GM12892 (cell line): Measurements from ENCODE around the gene PHF19.
A peak's percentile ranks its signal among the peaks of the same experiment; 100 is the strongest.

Source experiments
- DNase-seq: peaks from one replicate; pipeline ENCODE4 v3.0.0; 2011; ENCODE audit not compliant: insufficient read length
- FAIRE-seq: peaks from 2 replicates; lab custom pipeline; 2011; peaks lifted over from hg19 to GRCh38; lab: Jason Lieb, UNC
- POLR2A ChIP-seq: IDR thresholded peaks from 2 replicates; pipeline ENCODE4 v1.6.1; 2011; ENCODE audit warnings: low read depth, low read length, control low read depth
- POLR2AphosphoS5 ChIP-seq: IDR thresholded peaks from 2 replicates; pipeline ENCODE4 v1.6.1; 2011; ENCODE audit warnings: low read depth, low read length, control low read depth
- TAF1 ChIP-seq: IDR thresholded peaks from 2 replicates; pipeline ENCODE4 v1.6.1; 2011; ENCODE audit warnings: low read depth, mild to moderate bottlenecking, control low read depth, low read length, borderline replicate concordance

PHF19 gene

DNA sequence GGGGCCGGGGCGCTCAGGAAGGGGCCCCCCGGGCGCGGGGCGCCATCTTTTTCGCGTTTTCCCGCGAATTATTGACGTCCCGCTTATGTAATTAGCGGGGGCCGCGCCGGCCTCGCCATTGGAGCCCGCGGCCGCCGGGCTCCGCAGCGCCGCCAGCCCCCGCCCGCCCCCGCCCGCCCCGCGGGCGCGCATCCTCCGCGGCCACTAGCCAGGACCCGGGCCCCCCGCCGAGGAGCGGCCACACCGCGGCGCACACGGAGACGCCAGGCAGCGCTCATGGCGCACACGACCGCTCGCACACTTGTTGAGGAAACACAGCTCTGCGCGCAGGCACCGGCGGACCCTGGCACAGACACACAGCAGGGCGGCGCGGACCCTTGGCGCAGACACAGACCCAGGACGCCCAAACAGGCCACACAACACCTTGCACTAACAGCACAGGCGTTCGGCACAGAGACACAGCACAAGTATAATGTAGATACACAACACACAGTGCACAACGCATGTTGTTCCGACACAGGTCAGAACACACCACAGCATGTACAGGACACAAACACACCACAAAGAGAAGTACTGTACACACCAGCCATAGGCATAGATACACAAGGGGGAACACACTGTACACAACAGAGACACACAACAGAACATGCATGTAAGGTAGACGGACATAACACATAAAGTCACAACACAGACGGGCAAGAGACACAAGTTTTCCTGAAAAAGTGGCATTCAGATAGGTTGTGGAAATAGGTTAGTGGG lies 467 bp upstream of the PHF19 start:
- peak; percentile 60 for FAIRE-seq
- TF ChIP-seq POLR2AphosphoS5 (peak; percentile 75), POLR2A (peak; percentile 79), TAF1 (0 out of 2 replicates have a peak, but pooled peaks have one; percentile 43)
- DNase-seq = peak; percentile 78

DNA sequence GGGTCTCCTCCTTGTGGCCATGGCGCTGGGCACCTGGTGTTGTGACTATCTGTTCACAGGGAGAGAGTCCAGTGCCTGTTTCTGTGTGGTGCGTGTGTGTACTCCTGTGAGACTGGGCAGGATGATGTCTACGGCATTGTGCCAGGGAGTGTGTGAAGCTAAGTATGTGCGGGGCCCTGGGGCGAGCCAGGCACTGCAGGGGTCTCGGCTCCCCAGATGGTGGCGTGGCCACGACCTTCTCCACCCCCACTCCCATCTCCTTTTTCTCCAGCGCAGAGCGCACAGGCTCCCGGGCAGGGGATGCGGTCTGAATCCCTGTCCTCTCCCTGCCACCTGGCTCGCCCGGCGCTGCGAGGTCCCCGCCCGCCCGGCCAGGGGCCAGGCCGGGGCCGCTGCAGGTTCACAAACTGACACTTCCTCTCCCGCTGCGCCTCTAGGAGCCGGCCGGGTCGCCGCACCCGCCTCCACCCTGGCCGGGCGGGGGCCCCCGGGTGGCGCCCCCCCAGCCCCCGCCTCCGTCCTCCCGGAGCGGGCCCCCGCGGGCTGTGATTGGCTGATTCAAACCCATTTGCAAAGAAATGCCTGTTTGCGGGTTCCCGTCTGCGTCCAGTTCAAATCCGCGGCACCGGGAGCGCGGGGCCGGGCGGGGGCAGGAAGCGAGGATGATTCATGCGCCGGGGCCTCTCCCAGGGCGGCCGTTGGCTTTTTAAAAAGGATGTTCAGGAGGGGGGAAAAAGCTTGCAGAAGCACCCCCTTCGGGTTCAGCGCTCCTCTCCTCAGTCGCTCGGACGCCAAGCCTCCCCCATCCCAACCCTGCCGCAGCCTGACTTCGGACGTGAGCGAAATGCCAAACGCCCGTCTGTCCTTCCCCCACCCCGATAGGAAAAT lies 790 bp downstream of the PHF19 start:
- TF ChIP-seq POLR2AphosphoS5 (peak; percentile 59; the same call in 1 of the 2 replicates), TAF1 (peak; percentile 56; the same call in 1 of the 2 replicates), POLR2A (no peak; the same call in 1 of the 2 replicates)
- DNase-seq = peak; percentile 95
- FAIRE-seq = no peak

DNA sequence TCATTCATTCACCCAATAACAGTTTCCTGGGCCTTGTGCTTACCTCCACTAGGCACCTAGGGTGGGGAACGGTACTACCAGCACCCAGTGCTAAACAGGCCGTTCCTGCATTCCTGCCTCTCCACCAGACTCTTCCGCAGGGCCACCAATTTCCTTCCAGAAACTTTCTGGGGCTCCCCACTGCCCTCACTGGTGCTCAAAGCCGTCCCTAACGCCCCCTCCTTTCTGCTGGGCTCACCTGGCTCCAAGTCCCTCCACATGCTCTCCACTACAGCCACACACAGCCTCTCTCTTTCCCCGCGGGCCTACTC lies 1.4 kb downstream of the PHF19 start:
- DNase-seq (no peak), FAIRE-seq (no peak)
- no peak for TF ChIP-seq POLR2AphosphoS5
- TF ChIP-seq POLR2A = no peak
- no peak for TF ChIP-seq TAF1

DNA sequence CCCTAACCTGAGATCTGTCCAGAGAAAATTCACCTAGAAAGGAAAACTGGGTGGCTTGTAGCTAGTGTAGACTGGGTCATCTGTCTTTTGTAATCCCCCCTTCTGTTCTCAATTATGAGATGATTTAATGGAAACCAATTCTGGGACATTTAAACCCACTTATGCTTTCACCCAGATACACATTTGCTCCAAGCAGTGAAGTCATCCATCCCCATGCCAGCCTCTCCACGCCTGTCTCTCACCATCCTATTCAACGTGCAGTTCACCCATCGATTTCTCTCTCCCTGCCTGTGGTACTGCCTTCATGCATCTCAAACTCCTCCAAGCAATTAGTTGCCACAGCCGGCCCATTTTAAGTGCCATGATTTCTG lies 1.8 kb downstream of the PHF19 start:
- DNase-seq (no peak), FAIRE-seq (no peak)
- TF ChIP-seq POLR2AphosphoS5 = no peak
- no peak for TF ChIP-seq POLR2A
- no peak for TF ChIP-seq TAF1

DNA sequence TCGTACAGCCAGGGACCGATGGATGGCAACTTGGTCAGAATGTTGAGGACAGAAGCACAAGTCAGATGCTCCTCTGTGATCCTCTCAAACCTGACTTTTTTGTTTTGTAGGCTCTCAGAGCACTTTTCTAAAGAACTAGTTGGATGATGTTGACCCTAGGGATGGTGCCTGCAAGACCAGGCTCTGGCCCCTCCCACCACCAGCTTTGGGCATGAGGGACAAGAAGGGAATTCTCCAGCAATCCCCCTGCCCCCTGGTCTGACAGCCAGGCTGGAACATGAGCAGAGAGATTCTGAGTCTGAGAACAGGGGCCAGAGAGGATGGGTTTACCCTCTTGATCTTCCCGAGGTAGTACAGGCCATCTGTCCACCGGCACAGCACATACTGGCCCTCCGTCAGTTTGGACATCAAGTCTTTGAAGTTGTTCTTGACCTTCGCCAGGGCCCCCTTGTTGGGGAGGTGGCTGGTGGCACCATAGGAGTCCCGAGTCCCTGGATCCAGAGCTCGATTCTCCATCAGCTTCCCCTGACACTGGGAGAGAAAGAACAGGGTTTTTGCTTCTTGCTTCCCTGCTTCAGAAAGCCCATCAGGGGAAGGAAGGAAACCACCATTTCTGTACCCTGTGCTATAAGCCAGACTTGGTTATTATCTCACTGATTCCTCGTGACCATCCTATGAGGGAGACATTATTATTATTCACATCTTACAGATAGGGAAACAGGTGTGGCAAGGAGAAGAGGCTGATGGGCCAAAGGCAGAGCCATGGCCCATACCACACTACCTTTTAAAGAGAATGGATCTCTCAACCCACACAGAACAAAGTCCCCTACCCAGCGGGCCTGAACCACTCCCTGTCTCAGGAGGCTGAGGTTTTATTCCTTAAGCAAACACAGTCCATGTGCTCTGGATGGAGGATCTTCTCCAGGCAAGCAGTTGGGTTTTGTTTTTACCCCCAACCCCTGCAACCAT lies 2.5 kb downstream of the PHF19 start:
- TF ChIP-seq POLR2A = no peak
- TF ChIP-seq TAF1 = no peak
- no peak for TF ChIP-seq POLR2AphosphoS5
- no peak for FAIRE-seq
- no peak for DNase-seq

DNA sequence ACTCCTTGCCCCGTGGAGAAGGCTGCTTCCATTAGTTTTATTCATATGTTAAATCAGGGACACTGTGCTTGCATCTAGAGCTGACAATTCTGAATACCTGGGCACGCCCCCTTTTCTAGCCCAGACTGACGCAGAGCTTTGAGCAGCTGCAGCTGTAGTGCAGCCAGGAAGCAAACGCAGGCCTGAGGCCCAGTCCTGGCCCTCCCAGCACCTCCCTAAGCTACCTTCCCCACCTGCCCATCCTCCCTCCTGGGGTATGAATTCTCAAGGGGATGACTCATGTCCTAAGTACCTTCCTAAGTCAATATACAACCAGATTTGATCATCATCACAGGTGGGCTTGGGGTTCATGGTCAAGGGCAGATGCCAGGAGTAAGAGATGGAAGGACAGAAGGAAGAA lies 3.5 kb downstream of the PHF19 start:
- FAIRE-seq = no peak
- no peak for TF ChIP-seq POLR2AphosphoS5
- no peak for TF ChIP-seq POLR2A
- no peak for TF ChIP-seq TAF1
- DNase-seq = no peak

DNA sequence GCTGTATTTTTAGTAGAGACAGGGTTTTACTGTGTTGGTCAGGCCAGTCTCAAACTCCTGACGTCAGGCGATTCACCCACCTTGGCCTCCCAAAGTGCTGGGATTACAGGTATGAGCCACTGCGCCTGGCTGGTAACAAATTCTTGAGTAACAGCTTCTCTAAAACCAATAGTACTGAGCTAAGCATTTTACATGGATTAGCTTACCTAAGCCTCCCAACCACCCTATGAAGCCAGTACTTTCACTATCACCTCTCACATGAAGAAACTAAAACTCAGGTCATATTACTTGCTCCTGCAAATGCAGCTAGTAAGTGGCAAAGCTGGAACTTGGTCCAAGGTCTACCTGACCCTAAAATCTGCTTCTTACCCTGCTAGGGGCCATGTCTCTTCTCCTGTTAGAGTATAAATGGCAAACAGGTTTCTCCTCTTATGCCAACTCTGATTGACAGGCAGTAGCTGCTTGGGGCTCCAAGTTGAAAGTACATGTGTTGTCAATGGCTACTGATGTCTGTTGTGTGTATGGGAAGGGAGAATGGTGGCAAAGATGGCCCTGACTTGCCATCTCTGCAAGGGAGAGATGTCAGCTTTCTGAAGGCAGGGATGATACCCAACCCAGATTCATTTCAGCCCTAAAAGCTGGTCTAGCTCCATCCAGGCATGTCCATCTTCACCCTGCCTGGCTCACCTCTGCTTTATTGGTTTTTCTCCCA lies 4.0 kb downstream of the PHF19 start:
- DNase-seq (no peak), FAIRE-seq (no peak)
- TF ChIP-seq POLR2AphosphoS5 = no peak
- no peak for TF ChIP-seq TAF1
- no peak for TF ChIP-seq POLR2A

DNA sequence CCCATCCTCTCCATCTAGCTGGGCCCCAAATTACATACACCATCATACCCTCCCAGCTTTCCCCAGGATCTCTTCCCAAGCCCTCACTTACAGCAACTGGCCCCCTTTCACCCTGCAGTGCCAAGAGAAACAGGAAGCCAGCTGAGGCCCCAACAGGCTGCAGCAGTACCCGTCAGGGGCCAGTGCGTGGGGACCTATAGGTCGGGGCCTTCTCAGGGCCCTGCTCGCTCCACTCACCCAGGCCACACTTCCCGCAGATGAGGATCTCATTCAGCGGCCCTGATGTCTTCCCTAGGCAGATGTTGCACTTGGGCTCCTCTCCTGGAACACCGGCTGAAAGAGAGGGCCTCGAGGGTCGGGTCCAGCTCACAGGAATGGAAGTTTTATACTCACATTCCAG lies 6.8 kb downstream of the PHF19 start:
- no peak; the same call in 1 of the 2 replicates for TF ChIP-seq POLR2AphosphoS5
- TF ChIP-seq TAF1 = no peak
- TF ChIP-seq POLR2A = no peak
- DNase-seq (no peak), FAIRE-seq (no peak)

DNA sequence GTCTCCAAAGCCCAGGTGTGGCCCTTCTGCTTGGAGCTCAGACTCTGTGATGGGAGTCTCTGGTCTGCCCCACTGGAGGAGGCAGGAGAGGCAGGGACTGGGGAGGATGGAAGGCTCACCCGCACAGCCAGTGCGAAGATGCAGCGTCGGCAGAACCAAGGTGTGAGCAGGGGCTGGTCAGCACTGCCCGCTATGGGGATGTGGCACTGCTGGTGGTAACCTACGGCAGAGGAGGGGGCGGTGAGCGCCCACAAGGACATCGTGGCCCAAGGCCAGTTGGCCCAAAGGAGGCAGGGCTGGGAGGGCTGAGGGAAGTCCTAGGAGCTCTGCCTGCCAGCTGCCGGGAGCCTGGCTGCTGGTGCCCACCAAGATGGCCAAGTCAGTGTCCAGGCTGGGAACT lies 7.3 kb downstream of the PHF19 start:
- FAIRE-seq (no peak), DNase-seq (no peak)
- TF ChIP-seq POLR2AphosphoS5 (no peak), TAF1 (no peak), POLR2A (no peak)

DNA sequence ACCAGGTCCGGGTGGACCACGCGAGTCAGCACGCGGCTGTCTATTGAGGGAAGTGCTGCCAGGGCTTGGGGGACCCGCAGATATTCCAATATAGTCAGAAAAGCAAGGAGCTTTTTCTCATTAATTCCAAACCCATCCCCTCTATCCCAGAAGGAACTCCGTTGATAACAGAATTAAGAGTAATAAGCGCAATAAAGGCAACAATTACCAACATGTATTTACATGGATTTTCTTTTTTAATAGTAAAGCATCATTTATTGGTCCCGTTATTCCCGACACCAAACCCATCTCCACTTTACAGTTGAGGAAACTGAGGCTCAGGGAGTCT lies 7.7 kb downstream of the PHF19 start:
- DNase-seq (no peak), FAIRE-seq (no peak)
- TF ChIP-seq POLR2AphosphoS5 (no peak), POLR2A (peak; percentile 8; the same call in 1 of the 2 replicates)
